IPS-20b (cell line): Measurements from ENCODE around the gene ADH5.
"Not testable (repeated sequence)": the region's sequence is repeated elsewhere in the genome, so short reads cannot be mapped to it uniquely, and the experiment has no call there.

Experiments used
- H3K27ac ChIP-seq: one replicate; pipeline ENCODE4 v1.5.1; 2013; ENCODE audit warnings: low read length
- H3K27me3 ChIP-seq: 2 replicates; pipeline ENCODE4 v1.6.1; 2013; ENCODE audit warnings: mild to moderate bottlenecking, low read length, inconsistent platforms; ENCODE audit not compliant: insufficient read depth
- H3K36me3 ChIP-seq: 2 replicates; pipeline ENCODE4 v1.6.1; 2013; ENCODE audit warnings: low read depth, mild to moderate bottlenecking, inconsistent platforms, low read length, moderate library complexity; ENCODE audit not compliant: insufficient read depth
- H3K4me1 ChIP-seq: 2 replicates; pipeline ENCODE4 v1.6.1; 2013; ENCODE audit warnings: mild to moderate bottlenecking, control low read depth, inconsistent platforms, low read length, moderate library complexity; ENCODE audit not compliant: insufficient read depth
- H3K4me3 ChIP-seq: 2 replicates; pipeline ENCODE4 v1.5.1; 2013; ENCODE audit warnings: mild to moderate bottlenecking, low read length, inconsistent platforms
- H3K9ac ChIP-seq: 2 replicates; pipeline ENCODE4 v1.6.1; 2013; ENCODE audit warnings: low read depth, mild to moderate bottlenecking, inconsistent platforms, low read length, moderate library complexity
- H3K9me3 ChIP-seq: 2 replicates; pipeline ENCODE4 v1.6.1; 2013; ENCODE audit warnings: mild to moderate bottlenecking, low read depth, low read length, inconsistent platforms; ENCODE audit not compliant: insufficient read depth

ADH5 gene

GRCh38 chr4:99104153-99104552 is 15.6 kb upstream of the ADH5 start:
- Histone ChIP-seq H3K36me3 (no peaks in the 10 kb centered on the region), H3K4me1 (no peaks in the 10 kb centered on the region), H3K4me3 (no peak overlapping the region), H3K27me3 (no peaks in the 10 kb centered on the region), H3K9ac (no peak overlapping the region), H3K27ac (no peak overlapping the region), H3K9me3 (peaks cover 8% of the 10 kb centered on the region)

- H3K9ac ChIP-seq = no peak overlapping the region
- H3K36me3 ChIP-seq = no peaks in the 10 kb centered on the region
- H3K27me3 ChIP-seq = no peaks in the 10 kb centered on the region
- no peak overlapping the region for H3K4me3 ChIP-seq
- H3K27ac ChIP-seq = no peak overlapping the region
- peaks cover 9% of the 10 kb centered on the region for H3K9me3 ChIP-seq
- no peaks in the 10 kb centered on the region for H3K4me1 ChIP-seq
Measured at GRCh38 chr4:99103166-99103565, 14.6 kb upstream of the ADH5 start.

DNA sequence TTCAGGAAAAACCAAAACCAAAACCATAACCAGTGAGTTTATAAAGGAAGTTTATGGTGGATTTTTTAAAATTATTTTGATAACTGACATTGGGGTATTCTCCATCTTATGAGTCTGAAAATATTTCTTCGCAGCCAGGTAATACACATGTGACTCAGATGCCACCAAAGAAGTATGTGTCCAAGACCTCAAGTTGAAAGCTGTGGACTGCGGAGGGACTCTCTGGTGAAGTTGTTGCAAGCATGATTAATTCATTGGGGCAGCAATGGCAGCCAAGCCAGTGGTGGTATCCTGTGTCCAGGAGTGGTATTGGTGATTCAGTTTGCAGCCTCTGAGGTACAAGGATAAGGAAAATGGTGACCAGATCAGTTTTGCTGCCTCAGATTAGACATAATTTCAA is 14.0 kb upstream of the ADH5 start:
- no peaks in the 10 kb centered on the region for H3K27me3 ChIP-seq
- H3K36me3 ChIP-seq = no peaks in the 10 kb centered on the region
- H3K4me3 ChIP-seq = no peak overlapping the region
- H3K9me3 ChIP-seq = peaks cover 9% of the 10 kb centered on the region
- H3K27ac ChIP-seq = no peak overlapping the region
- H3K4me1 ChIP-seq = no peaks in the 10 kb centered on the region
- H3K9ac ChIP-seq = no peak overlapping the region

- Histone ChIP-seq H3K27ac (no peak overlapping the region), H3K9me3 (peaks cover 9% of the 10 kb centered on the region), H3K36me3 (no peaks in the 10 kb centered on the region), H3K4me3 (no peak overlapping the region), H3K9ac (no peak overlapping the region), H3K4me1 (no peaks in the 10 kb centered on the region), H3K27me3 (no peaks in the 10 kb centered on the region)
Measured at GRCh38 chr4:99100876-99101275, 12.3 kb upstream of the ADH5 start.

- not testable (repeated sequence) for H3K9ac ChIP-seq, H3K27ac ChIP-seq, H3K36me3 ChIP-seq, H3K4me3 ChIP-seq, H3K4me1 ChIP-seq, H3K27me3 ChIP-seq, H3K9me3 ChIP-seq
Measured at GRCh38 chr4:99099814-99100213, 11.2 kb upstream of the ADH5 start.

DNA sequence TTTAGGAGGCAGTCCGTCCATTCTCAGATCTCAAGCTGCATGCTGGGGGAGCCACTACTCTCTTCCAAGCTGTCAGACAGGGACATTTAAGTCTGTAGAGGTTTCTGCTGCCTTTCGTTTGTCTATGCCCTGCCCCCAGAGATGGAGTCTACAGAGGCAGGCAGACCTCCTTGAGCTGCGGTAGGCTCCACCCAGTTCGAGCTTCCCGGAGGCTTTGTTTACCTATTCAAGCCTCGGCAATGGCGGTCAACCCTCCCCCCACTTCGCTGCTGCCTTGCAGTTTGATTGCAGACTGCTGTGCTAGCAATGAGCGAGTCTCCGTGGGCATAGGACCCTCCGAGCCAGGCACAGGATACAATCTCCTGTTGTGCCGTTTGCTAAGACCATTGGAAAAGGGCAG is 10.7 kb upstream of the ADH5 start:
- Histone ChIP-seq H3K27me3 (no peaks in the 10 kb centered on the region), H3K36me3 (no peaks in the 10 kb centered on the region), H3K4me1 (no peaks in the 10 kb centered on the region), H3K27ac (no peak overlapping the region), H3K9me3 (peaks cover 9% of the 10 kb centered on the region), H3K9ac (no peak overlapping the region), H3K4me3 (no peak overlapping the region)

GRCh38 chr4:99091841-99092240 is 3.3 kb upstream of the ADH5 start:
- H3K9me3 ChIP-seq, H3K36me3 ChIP-seq, H3K9ac ChIP-seq, H3K4me1 ChIP-seq, H3K27me3 ChIP-seq, H3K4me3 ChIP-seq, H3K27ac ChIP-seq: not testable (repeated sequence)

GRCh38 chr4:99091216-99091575 is 2.6 kb upstream of the ADH5 start:
- Histone ChIP-seq H3K27me3 (no peaks in the 10 kb centered on the region), H3K4me1 (peaks cover 9% of the 10 kb centered on the region; the same call in 1 of the 2 replicates), H3K36me3 (0 out of 2 replicates have a peak, but pooled peaks cover 3% of the 10 kb centered on the region), H3K4me3 (peak overlapping the region; percentile 80; the same call in 1 of the 2 replicates), H3K9me3 (no peaks in the 10 kb centered on the region), H3K9ac (peak overlapping the region; percentile 19; the same call in 1 of the 2 replicates), H3K27ac (no peak overlapping the region)

- H3K9ac ChIP-seq = peak overlapping the region; percentile 19; the same call in 1 of the 2 replicates
Measured at GRCh38 chr4:99090481-99091215, 2.1 kb upstream of the ADH5 start.

GRCh38 chr4:99088023-99088449 is 552 bp downstream of the ADH5 start:
- Histone ChIP-seq H3K9me3 (no peaks in the 10 kb centered on the region), H3K36me3 (peaks cover 32% of the 10 kb centered on the region), H3K4me3 (peak overlapping the region; percentile 80), H3K9ac (peak overlapping the region; percentile 94), H3K27me3 (no peaks in the 10 kb centered on the region), H3K27ac (peak overlapping the region; percentile 82), H3K4me1 (peaks cover 9% of the 10 kb centered on the region; the same call in 1 of the 2 replicates)

More at GRCh38 chr4:99090481-99091215, 2.1 kb upstream of the ADH5 start:
- Histone ChIP-seq H3K4me3 (peak overlapping the region; percentile 80; the same call in 1 of the 2 replicates), H3K4me1 (peaks cover 9% of the 10 kb centered on the region; the same call in 1 of the 2 replicates), H3K27me3 (no peaks in the 10 kb centered on the region), H3K27ac (no peak overlapping the region), H3K9me3 (no peaks in the 10 kb centered on the region), H3K36me3 (peaks cover 6% of the 10 kb centered on the region; the same call in 1 of the 2 replicates)

- Histone ChIP-seq H3K9me3 (no peaks in the 10 kb centered on the region), H3K36me3 (peaks cover 66% of the 10 kb centered on the region)
Measured at GRCh38 chr4:99084595-99084994, 4.0 kb downstream of the ADH5 start.

DNA sequence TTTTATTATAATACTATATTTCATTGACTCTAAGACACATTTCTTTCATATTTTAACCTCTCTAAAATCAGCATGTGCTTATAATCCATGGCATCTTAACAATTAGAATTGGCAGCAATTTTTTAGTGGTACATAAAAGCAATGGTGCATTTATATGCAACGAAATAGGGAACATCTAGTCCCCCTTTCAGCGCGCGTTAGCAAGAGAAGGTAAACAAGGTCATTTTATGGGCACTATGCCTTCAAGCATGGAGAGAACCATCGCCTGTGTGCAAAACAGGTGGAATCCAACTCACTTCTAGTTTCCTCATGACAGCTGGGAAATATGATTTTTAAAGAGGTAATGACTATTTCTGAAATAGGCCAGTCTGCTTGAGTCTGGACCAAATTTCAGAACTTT is 6.4 kb downstream of the ADH5 start:
- Histone ChIP-seq H3K27ac (no peak overlapping the region), H3K9ac (no peak overlapping the region), H3K4me3 (no peak overlapping the region), H3K36me3 (peaks cover 90% of the 10 kb centered on the region), H3K27me3 (no peaks in the 10 kb centered on the region), H3K9me3 (no peaks in the 10 kb centered on the region), H3K4me1 (no peaks in the 10 kb centered on the region)

More at GRCh38 chr4:99084595-99084994, 4.0 kb downstream of the ADH5 start:
- H3K27ac ChIP-seq = no peak overlapping the region
- H3K4me3 ChIP-seq = no peak overlapping the region
- no peak overlapping the region for H3K9ac ChIP-seq
- no peaks in the 10 kb centered on the region for H3K27me3 ChIP-seq
- H3K4me1 ChIP-seq = no peaks in the 10 kb centered on the region
